PC-3 (cell line): ENCODE measurements around the gene ESPN.

Experiments used
- EZH2phosphoT487 ChIP-seq: fragments of 300-600 bp; sonication (generic); IDR thresholded peaks from 2 replicates; pipeline ENCODE4 v1.6.1; 2018; ENCODE audit warnings: mild to moderate bottlenecking, antibody characterized with exemption, low read length, borderline replicate concordance
- TF ChIP-seq, protein P1 (sequence below): fragments of 300-600 bp; sonication (generic); conservative IDR thresholded peaks from 2 replicates; pipeline ENCODE4 v1.5.1; 2017; ENCODE audit warnings: antibody characterized with exemption, low read depth, mild to moderate bottlenecking, low read length

DNA sequence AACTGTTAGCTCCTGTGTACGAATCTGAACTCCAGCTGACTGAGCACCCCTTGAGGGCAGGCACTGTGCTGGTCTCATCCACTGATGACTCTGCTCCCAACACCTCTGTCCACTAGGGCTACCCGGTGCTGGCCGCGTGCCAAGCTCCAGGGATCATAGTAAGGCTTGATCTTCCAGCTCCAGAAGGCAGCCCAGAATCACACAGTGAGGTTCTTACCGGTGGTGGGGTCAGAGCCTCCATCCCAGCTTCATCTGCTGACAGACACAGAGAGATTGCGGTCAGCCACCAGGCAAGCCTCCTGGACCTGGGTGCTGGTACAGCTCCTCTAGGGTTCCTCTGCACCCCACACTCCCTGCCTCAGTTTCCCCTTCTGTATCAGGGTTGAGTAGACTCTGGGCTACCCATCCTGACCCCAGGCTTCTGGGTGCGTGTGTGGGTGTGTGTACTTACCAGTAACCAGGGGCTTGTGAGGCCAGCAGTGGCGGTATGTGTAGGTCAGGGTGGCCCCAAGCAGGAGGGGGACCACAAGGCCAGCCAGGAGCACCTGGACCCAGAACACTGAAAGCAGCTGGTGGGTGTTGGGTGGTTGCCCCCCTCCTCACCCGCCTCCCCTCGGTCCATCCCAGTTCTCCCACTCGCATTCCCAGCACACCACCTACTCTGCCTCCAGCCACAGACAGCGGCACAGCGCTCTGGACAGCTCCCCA, 38.0 kb downstream of the ESPN start:
- TF ChIP-seq, protein P1, sequence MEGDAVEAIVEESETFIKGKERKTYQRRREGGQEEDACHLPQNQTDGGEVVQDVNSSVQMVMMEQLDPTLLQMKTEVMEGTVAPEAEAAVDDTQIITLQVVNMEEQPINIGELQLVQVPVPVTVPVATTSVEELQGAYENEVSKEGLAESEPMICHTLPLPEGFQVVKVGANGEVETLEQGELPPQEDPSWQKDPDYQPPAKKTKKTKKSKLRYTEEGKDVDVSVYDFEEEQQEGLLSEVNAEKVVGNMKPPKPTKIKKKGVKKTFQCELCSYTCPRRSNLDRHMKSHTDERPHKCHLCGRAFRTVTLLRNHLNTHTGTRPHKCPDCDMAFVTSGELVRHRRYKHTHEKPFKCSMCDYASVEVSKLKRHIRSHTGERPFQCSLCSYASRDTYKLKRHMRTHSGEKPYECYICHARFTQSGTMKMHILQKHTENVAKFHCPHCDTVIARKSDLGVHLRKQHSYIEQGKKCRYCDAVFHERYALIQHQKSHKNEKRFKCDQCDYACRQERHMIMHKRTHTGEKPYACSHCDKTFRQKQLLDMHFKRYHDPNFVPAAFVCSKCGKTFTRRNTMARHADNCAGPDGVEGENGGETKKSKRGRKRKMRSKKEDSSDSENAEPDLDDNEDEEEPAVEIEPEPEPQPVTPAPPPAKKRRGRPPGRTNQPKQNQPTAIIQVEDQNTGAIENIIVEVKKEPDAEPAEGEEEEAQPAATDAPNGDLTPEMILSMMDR: no peak
- TF ChIP-seq EZH2phosphoT487: no peak
